ENCODE measurements around the gene SIGLEC15.
A peak's percentile ranks its signal among the peaks of the same experiment; 100 is the strongest.

The SIGLEC15 gene

GRCh38 chr18:45879681-45880655, 54.5 kb downstream of the SIGLEC15 start:
- peak; percentile 43 to 58 (median 52) for DNase-seq (ENCODE audit: low read depth in 3 of 3)

GRCh38 chr18:45880876-45881558, 55.5 kb downstream of the SIGLEC15 start:
- no peak for DNase-seq (ENCODE audit: low read depth in 3 of 3)

- DNase-seq (ENCODE audit: low read depth in 3 of 3), result no peak
These were observed 62.1 kb downstream of the SIGLEC15 start for GRCh38 chr18:45887585-45887984.

GRCh38 chr18:45889419-45890064, 64.1 kb downstream of the SIGLEC15 start:
- no peak for DNase-seq (ENCODE audit: low read depth in 3 of 3)

GRCh38 chr18:45890606-45891005, 65.1 kb downstream of the SIGLEC15 start:
- no peak for DNase-seq (ENCODE audit: low read depth in 3 of 3)

GRCh38 chr18:45891806-45892205, 66.3 kb downstream of the SIGLEC15 start:
- no peak for DNase-seq (ENCODE audit: low read depth in 3 of 3)

Measured in stimulated activated CD4-positive, alpha-beta T cell treated with anti-CD3 and anti-CD28 coated beads, TNF-alpha, amount 100 ng/mL, for 4 hours (primary cell).